Prostate gland (tissue), 2 donors: ENCODE data around the gene TRAF7. TPM values are rescaled to one million over a fixed set of nuclear protein-coding genes. Genes with fewer than 3 reads are reported as not detected.
"Not testable (repeated sequence)": the region's sequence is repeated elsewhere in the genome, so short reads cannot be mapped to it uniquely, and the experiment has no call there.

Source experiments
- DNase-seq: peaks from one replicate; pipeline ENCODE4 v3.0.0-alpha.2; 2019; ENCODE audit warnings: low spot score
- H3K27ac ChIP-seq, 2 donors: fragments of 200-600 bp; sonication (generic); 2 replicates each; pipeline ENCODE4 v1.5.1; 2017 to 2019
- H3K27me3 ChIP-seq: fragments of 200-600 bp; sonication (generic); replicated peaks from 2 replicates; pipeline ENCODE4 v1.5.1; 2019; ENCODE audit not compliant: insufficient read depth
- H3K36me3 ChIP-seq, 2 donors: fragments of 200-600 bp; sonication (generic); 1 replicate in 1 of 2; 2 replicates in 1 of 2; pipeline versions ENCODE4 v1.5.1 to v1.8.1; 2017 to 2019
- H3K4me1 ChIP-seq: fragments of 200-600 bp; sonication (generic); replicated peaks from 2 replicates; pipeline ENCODE4 v1.5.1; 2019
- H3K4me3 ChIP-seq, 2 donors: fragments of 200-600 bp; sonication (generic); 2 replicates each; pipeline ENCODE4 v1.5.1; 2017 to 2019
- H3K9me3 ChIP-seq: fragments of 200-600 bp; sonication (generic); 2 replicates; pipeline ENCODE4 v1.5.1; 2017
- POLR2A ChIP-seq: fragments of 450-650 bp; IDR thresholded peaks from one replicate; pipeline ENCODE4 v1.6.1; 2016; ENCODE audit warnings: antibody characterized with exemption, mild to moderate bottlenecking
- POLR2AphosphoS5 ChIP-seq: sonication (generic); formaldehyde crosslinking; IDR thresholded peaks from one replicate; pipeline ENCODE4 v1.6.1; 2017; ENCODE audit warnings: antibody characterized with exemption
- WGBS: methylation state at CpG from one replicate; pipeline ENCODE4 v1.1.5; 2018; 5-methylcytosine and 5-hydroxymethylcytosine counted together
- intact Hi-C: fragments of 100-400 bp; cut with DNase I; formaldehyde crosslinking; loops from one replicate; pipeline ENCODE4 v1.14.2; 2022
- total RNA-seq, 2 donors: library from RNA; depleted of rRNA; stranded (reverse); fragments of >200 nt; gene quantifications; one replicate each; pipeline ENCODE4 v1.1.0, GENCODE V29; 2016

The TRAF7 gene
- total RNA-seq, 2 donors from 2014 or later: 40.0 to 51.5 TPM

- peaks cover 33% of the 10 kb centered on the region for H3K4me1 ChIP-seq
- WGBS: 7% methylated on average over 24 of the region's 37 CpGs
- peak; percentile 42 for DNase-seq
- H3K36me3 ChIP-seq, H3K9me3 ChIP-seq, H3K27me3 ChIP-seq, intact Hi-C loops, H3K4me3 ChIP-seq: not testable (repeated sequence)
- peak overlapping the region; percentile 84 to 92 for H3K27ac ChIP-seq
- peak; percentile 44 for TF ChIP-seq POLR2AphosphoS5
Measured at GRCh38 chr16:2124694-2125444, 30.7 kb upstream of the TRAF7 start.

GRCh38 chr16:2125609-2126008, 30.0 kb upstream of the TRAF7 start:
- DNase-seq, H3K4me3 ChIP-seq, intact Hi-C loops, H3K9me3 ChIP-seq, H3K27me3 ChIP-seq, H3K36me3 ChIP-seq: not testable (repeated sequence)
- 48% methylated on average over 6 of the region's 11 CpGs for WGBS
- Histone ChIP-seq H3K27ac (peak overlapping the region; percentile 84 to 92), H3K4me1 (peaks cover 40% of the 10 kb centered on the region)

GRCh38 chr16:2126161-2126743, 29.3 kb upstream of the TRAF7 start:
- DNase-seq, H3K4me3 ChIP-seq, H3K27me3 ChIP-seq, H3K9me3 ChIP-seq, H3K36me3 ChIP-seq, intact Hi-C loops: not testable (repeated sequence)
- peak; percentile 17 for TF ChIP-seq POLR2AphosphoS5
- Histone ChIP-seq H3K4me1 (peaks cover 40% of the 10 kb centered on the region), H3K27ac (peak overlapping the region; percentile 84 to 92)
- 12% methylated on average over 20 of the region's 21 CpGs for WGBS

- H3K9me3 ChIP-seq, intact Hi-C loops, DNase-seq, H3K36me3 ChIP-seq, H3K4me3 ChIP-seq, H3K27me3 ChIP-seq: not testable (repeated sequence)
- Histone ChIP-seq H3K27ac (peak overlapping the region; percentile 84 to 92), H3K4me1 (peaks cover 40% of the 10 kb centered on the region)
- WGBS: 50% methylated on average over 27 of the region's 31 CpGs
Measured at GRCh38 chr16:2126928-2127556, 28.5 kb upstream of the TRAF7 start.

- 0% methylated on average over 3 of the region's 3 CpGs for WGBS
- DNase-seq, H3K36me3 ChIP-seq, H3K9me3 ChIP-seq, H3K4me3 ChIP-seq, H3K27me3 ChIP-seq, intact Hi-C loops: not testable (repeated sequence)
- TF ChIP-seq POLR2AphosphoS5 (peak; percentile 27), POLR2A (peak; percentile 33)
- peak overlapping the region; percentile 84 to 92 for H3K27ac ChIP-seq
- peaks cover 36% of the 10 kb centered on the region for H3K4me1 ChIP-seq
Measured at GRCh38 chr16:2127630-2128280, 27.8 kb upstream of the TRAF7 start.

- intact Hi-C loops, H3K4me3 ChIP-seq, H3K36me3 ChIP-seq, H3K27me3 ChIP-seq, DNase-seq, H3K9me3 ChIP-seq: not testable (repeated sequence)
- Histone ChIP-seq H3K27ac (peak overlapping the region in 1 of 2 donors; percentile 73), H3K4me1 (peaks cover 30% of the 10 kb centered on the region)
- WGBS: 35% methylated on average over 10 of the region's 11 CpGs
Measured at GRCh38 chr16:2129251-2129650, 26.3 kb upstream of the TRAF7 start.

- not testable (repeated sequence) for H3K4me3 ChIP-seq
Measured at GRCh38 chr16:2129890-2130447, 25.6 kb upstream of the TRAF7 start.

GRCh38 chr16:2133797-2134196, 21.8 kb upstream of the TRAF7 start:
- DNase-seq, H3K9me3 ChIP-seq, H3K4me1 ChIP-seq, H3K27me3 ChIP-seq, H3K36me3 ChIP-seq, intact Hi-C loops, H3K4me3 ChIP-seq: not testable (repeated sequence)
- peak overlapping the region in 1 of 2 donors; percentile 42 for H3K27ac ChIP-seq
- WGBS: no CpG with 5 or more reads among the region's 12 CpGs

More at GRCh38 chr16:2129890-2130447, 25.6 kb upstream of the TRAF7 start:
- H3K9me3 ChIP-seq, H3K36me3 ChIP-seq, H3K27me3 ChIP-seq, DNase-seq, intact Hi-C loops: not testable (repeated sequence)
- WGBS: 10% methylated on average over 22 of the region's 22 CpGs
- peaks cover 26% of the 10 kb centered on the region for H3K4me1 ChIP-seq
- H3K27ac ChIP-seq: peak overlapping the region; percentile 38 to 50

- intact Hi-C loops, H3K36me3 ChIP-seq: not testable (repeated sequence)
- WGBS: 0% methylated on average over 16 of the region's 42 CpGs
Measured at GRCh38 chr16:2135071-2135470, 20.5 kb upstream of the TRAF7 start.

More at GRCh38 chr16:2135071-2135470, 20.5 kb upstream of the TRAF7 start:
- H3K4me3 ChIP-seq: peak overlapping the region; percentile 41 to 50
- not testable (repeated sequence) for H3K27me3 ChIP-seq, H3K9me3 ChIP-seq, H3K4me1 ChIP-seq, DNase-seq
- peak overlapping the region; percentile 77 to 82 for H3K27ac ChIP-seq
